Measurements from ENCODE around the gene MRPS15.

DNA sequence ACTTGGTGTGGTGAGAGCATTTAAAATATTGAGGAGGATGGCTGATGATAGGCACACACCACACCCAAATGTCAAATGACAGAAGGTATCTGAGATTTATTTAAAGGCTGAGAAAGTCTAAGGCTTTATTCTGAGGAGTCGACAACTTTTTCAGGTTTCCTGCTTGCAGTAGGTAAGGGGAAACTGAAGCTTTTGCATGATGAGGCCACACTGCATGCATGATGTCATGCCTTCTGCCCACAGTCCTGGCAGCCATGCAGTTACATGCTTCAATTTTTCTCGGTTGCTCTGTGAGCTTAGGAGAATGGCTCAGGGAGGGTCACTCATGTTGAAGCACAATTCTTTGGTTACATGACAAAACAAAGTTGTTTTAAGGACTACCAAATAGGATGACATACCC is 20.9 kb downstream of the MRPS15 start:
- TF ChIP-seq, protein P1, sequence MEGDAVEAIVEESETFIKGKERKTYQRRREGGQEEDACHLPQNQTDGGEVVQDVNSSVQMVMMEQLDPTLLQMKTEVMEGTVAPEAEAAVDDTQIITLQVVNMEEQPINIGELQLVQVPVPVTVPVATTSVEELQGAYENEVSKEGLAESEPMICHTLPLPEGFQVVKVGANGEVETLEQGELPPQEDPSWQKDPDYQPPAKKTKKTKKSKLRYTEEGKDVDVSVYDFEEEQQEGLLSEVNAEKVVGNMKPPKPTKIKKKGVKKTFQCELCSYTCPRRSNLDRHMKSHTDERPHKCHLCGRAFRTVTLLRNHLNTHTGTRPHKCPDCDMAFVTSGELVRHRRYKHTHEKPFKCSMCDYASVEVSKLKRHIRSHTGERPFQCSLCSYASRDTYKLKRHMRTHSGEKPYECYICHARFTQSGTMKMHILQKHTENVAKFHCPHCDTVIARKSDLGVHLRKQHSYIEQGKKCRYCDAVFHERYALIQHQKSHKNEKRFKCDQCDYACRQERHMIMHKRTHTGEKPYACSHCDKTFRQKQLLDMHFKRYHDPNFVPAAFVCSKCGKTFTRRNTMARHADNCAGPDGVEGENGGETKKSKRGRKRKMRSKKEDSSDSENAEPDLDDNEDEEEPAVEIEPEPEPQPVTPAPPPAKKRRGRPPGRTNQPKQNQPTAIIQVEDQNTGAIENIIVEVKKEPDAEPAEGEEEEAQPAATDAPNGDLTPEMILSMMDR (IDR thresholded peaks at IDR 0.05; ENCODE audit: borderline replicate concordance, extremely low read depth, low read length, poor library complexity, severe bottlenecking): no peak
- TF ChIP-seq EZH2 (IDR thresholded peaks at IDR 0.05; ENCODE audit: borderline replicate concordance, low read depth, low read length, severe bottlenecking): no peak

Data from DND-41 (cell line).